ENCODE data around the gene ARID5A.
"Not testable (repeated sequence)": the region's sequence is repeated elsewhere in the genome, so short reads cannot be mapped to it uniquely, and the experiment has no call there.

ARID5A gene

GRCh38 chr2:96493072-96493471 lies 43.5 kb upstream of the ARID5A start:
- no peak overlapping the region for H3K4me2 ChIP-seq
- no peaks in the 10 kb centered on the region for H3K4me1 ChIP-seq (ENCODE audit: low read depth, poor library complexity, severe bottlenecking)
- H3K27me3 ChIP-seq (ENCODE audit: insufficient read depth, low read depth): no peaks in the 10 kb centered on the region
- no peak for TF ChIP-seq CTCF (conservative IDR thresholded peaks at IDR 0.05; ENCODE audit: low read depth, low read length)
- no peak overlapping the region for H3K9ac ChIP-seq
- H3K79me2 ChIP-seq (ENCODE audit: insufficient read depth, low read depth): no peaks in the 10 kb centered on the region
- H3K36me3 ChIP-seq (ENCODE audit: insufficient read depth): no peaks in the 10 kb centered on the region
- no peaks in the 10 kb centered on the region for H4K20me1 ChIP-seq (ENCODE audit: insufficient read depth)
- no peak overlapping the region for H3K27ac ChIP-seq
- no peak overlapping the region for H2AFZ ChIP-seq (ENCODE audit: low read depth)
- H3K4me3 ChIP-seq (IDR thresholded peaks at IDR 0.05; ENCODE audit: insufficient read depth, low read depth, low read length): no peak overlapping the region

- no peaks in the 10 kb centered on the region for H4K20me1 ChIP-seq (ENCODE audit: insufficient read depth)
- no peak overlapping the region for H3K27ac ChIP-seq
- no peak overlapping the region for H2AFZ ChIP-seq (ENCODE audit: low read depth)
- H3K27me3 ChIP-seq (ENCODE audit: insufficient read depth, low read depth): no peaks in the 10 kb centered on the region
- no peak for TF ChIP-seq CTCF (conservative IDR thresholded peaks at IDR 0.05; ENCODE audit: low read depth, low read length)
- H3K4me2 ChIP-seq: no peak overlapping the region
- H3K4me3 ChIP-seq (IDR thresholded peaks at IDR 0.05; ENCODE audit: insufficient read depth, low read depth, low read length): no peak overlapping the region
- H3K79me2 ChIP-seq (ENCODE audit: insufficient read depth, low read depth): no peaks in the 10 kb centered on the region
- no peak overlapping the region for H3K9ac ChIP-seq
- no peaks in the 10 kb centered on the region for H3K36me3 ChIP-seq (ENCODE audit: insufficient read depth)
- H3K4me1 ChIP-seq (ENCODE audit: low read depth, poor library complexity, severe bottlenecking): no peaks in the 10 kb centered on the region
Observed at GRCh38 chr2:96494188-96494587, 42.4 kb upstream of the ARID5A start.

GRCh38 chr2:96495982-96496629 lies 40.4 kb upstream of the ARID5A start:
- Histone ChIP-seq H3K27me3 (ENCODE audit: insufficient read depth, low read depth) (no peaks in the 10 kb centered on the region), H4K20me1 (ENCODE audit: insufficient read depth) (no peaks in the 10 kb centered on the region), H3K79me2 (ENCODE audit: insufficient read depth, low read depth) (no peaks in the 10 kb centered on the region), H3K9ac (no peak overlapping the region), H2AFZ (ENCODE audit: low read depth) (no peak overlapping the region), H3K4me2 (no peak overlapping the region), H3K4me3 (IDR thresholded peaks at IDR 0.05; ENCODE audit: insufficient read depth, low read depth, low read length) (no peak overlapping the region), H3K27ac (no peak overlapping the region), H3K4me1 (ENCODE audit: low read depth, poor library complexity, severe bottlenecking) (no peaks in the 10 kb centered on the region), H3K36me3 (ENCODE audit: insufficient read depth) (no peaks in the 10 kb centered on the region)
- no peak for TF ChIP-seq CTCF (conservative IDR thresholded peaks at IDR 0.05; ENCODE audit: low read depth, low read length)

DNA sequence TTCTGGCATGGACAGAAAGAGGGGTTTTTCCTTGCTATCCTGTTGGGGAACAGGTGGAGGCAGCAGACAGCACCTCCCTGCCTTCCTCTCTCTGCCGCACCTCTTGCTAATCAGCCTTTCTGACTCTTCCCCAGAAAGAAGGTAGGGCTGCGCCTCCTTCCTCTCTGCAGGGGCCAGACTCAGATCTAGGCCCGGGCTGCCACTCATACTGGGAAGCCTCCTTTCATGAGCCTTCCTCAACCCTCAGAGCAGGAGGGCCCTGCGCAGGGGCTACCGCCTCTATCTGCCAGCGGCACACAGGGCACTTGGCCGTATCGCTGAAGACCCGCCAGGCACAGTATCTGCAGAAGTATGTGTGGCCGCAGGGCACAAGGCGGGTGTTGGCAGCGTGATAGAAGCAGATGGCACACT lies 38.5 kb upstream of the ARID5A start:
- Histone ChIP-seq H3K9ac (no peak overlapping the region), H2AFZ (ENCODE audit: low read depth) (no peak overlapping the region), H4K20me1 (ENCODE audit: insufficient read depth) (no peaks in the 10 kb centered on the region), H3K27me3 (ENCODE audit: insufficient read depth, low read depth) (no peaks in the 10 kb centered on the region), H3K4me2 (no peak overlapping the region), H3K27ac (no peak overlapping the region), H3K4me3 (IDR thresholded peaks at IDR 0.05; ENCODE audit: insufficient read depth, low read depth, low read length) (no peak overlapping the region), H3K4me1 (ENCODE audit: low read depth, poor library complexity, severe bottlenecking) (peaks cover 14% of the 10 kb centered on the region), H3K36me3 (ENCODE audit: insufficient read depth) (no peaks in the 10 kb centered on the region), H3K79me2 (ENCODE audit: insufficient read depth, low read depth) (no peaks in the 10 kb centered on the region)
- TF ChIP-seq CTCF (conservative IDR thresholded peaks at IDR 0.05; ENCODE audit: low read depth, low read length): no peak

- not testable (repeated sequence) for H3K27me3 ChIP-seq (ENCODE audit: insufficient read depth, low read depth); H3K9ac ChIP-seq; H3K36me3 ChIP-seq (ENCODE audit: insufficient read depth); H3K27ac ChIP-seq; H4K20me1 ChIP-seq (ENCODE audit: insufficient read depth); H2AFZ ChIP-seq (ENCODE audit: low read depth); H3K79me2 ChIP-seq (ENCODE audit: insufficient read depth, low read depth); H3K4me3 ChIP-seq (IDR thresholded peaks at IDR 0.05; ENCODE audit: insufficient read depth, low read depth, low read length); H3K4me2 ChIP-seq
- peaks cover 14% of the 10 kb centered on the region for H3K4me1 ChIP-seq (ENCODE audit: low read depth, poor library complexity, severe bottlenecking)
Observed at GRCh38 chr2:96498611-96499010, 37.9 kb upstream of the ARID5A start.

Data from KMS-11 (cell line).